HG03439 (cell line): ENCODE results near the gene CEP41.
"Not testable (repeated sequence)": the region's sequence is repeated elsewhere in the genome, so short reads cannot be mapped to it uniquely, and the experiment has no call there.

Source experiments
- ATAC-seq: cut with Tn5 transposase; IDR thresholded peaks from one replicate; pipeline ENCODE4 v1.9.1; 2021; ENCODE audit warnings: mild to moderate bottlenecking, moderate library complexity; ENCODE audit not compliant: unreplicated experiment

The CEP41 gene

GRCh38 chr7:130463553-130464434, 23.0 kb upstream of the CEP41 start:
- ATAC-seq, result no peak

- no peak for ATAC-seq
These were observed 20.5 kb upstream of the CEP41 start for GRCh38 chr7:130461272-130461671.

GRCh38 chr7:130458257-130458656, 17.4 kb upstream of the CEP41 start:
- no peak for ATAC-seq

- ATAC-seq, result no peak
These were observed 14.1 kb upstream of the CEP41 start for GRCh38 chr7:130454959-130455358.

- ATAC-seq, result no peak
These were observed 12.1 kb upstream of the CEP41 start for GRCh38 chr7:130452951-130453350.

GRCh38 chr7:130451344-130451743, 10.5 kb upstream of the CEP41 start:
- ATAC-seq, result not testable (repeated sequence)

GRCh38 chr7:130446259-130446658, 5.4 kb upstream of the CEP41 start:
- ATAC-seq, result no peak

- no peak for ATAC-seq
These were observed 4.1 kb upstream of the CEP41 start for GRCh38 chr7:130444751-130445407.

GRCh38 chr7:130444234-130444633, 3.4 kb upstream of the CEP41 start:
- ATAC-seq, result no peak

GRCh38 chr7:130442601-130443000, 1.8 kb upstream of the CEP41 start:
- ATAC-seq, result no peak

- no peak for ATAC-seq
These were observed 623 bp upstream of the CEP41 start for GRCh38 chr7:130441408-130441869.

GRCh38 chr7:130436253-130436652, 4.6 kb downstream of the CEP41 start:
- no peak for ATAC-seq

GRCh38 chr7:130435311-130435854, 5.4 kb downstream of the CEP41 start:
- no peak for ATAC-seq

- no peak for ATAC-seq
These were observed 7.5 kb downstream of the CEP41 start for GRCh38 chr7:130433301-130433700.

GRCh38 chr7:130432886-130433285, 7.9 kb downstream of the CEP41 start:
- no peak for ATAC-seq

GRCh38 chr7:130430841-130431666, 9.8 kb downstream of the CEP41 start:
- ATAC-seq, result no peak

GRCh38 chr7:130430115-130430514, 10.7 kb downstream of the CEP41 start:
- no peak for ATAC-seq

GRCh38 chr7:130429019-130429418, 11.8 kb downstream of the CEP41 start:
- no peak for ATAC-seq

- ATAC-seq, result no peak
These were observed 14.3 kb downstream of the CEP41 start for GRCh38 chr7:130426564-130426963.

- ATAC-seq, result no peak
These were observed 15.0 kb downstream of the CEP41 start for GRCh38 chr7:130425796-130426195.

GRCh38 chr7:130423501-130424037, 17.2 kb downstream of the CEP41 start:
- ATAC-seq, result no peak
